NT2/D1 (cell line): ENCODE results near the gene SRBD1.

ENCODE experiments used
- SUZ12 ChIP-seq: IDR thresholded peaks from 2 replicates; pipeline ENCODE4 v1.6.1; 2011; ENCODE audit not compliant: insufficient read length, insufficient read depth; ENCODE audit errors: extremely low read depth
- YY1 ChIP-seq: IDR thresholded peaks from 2 replicates; pipeline ENCODE4 v1.6.1; 2011; ENCODE audit not compliant: insufficient read length, insufficient read depth
- ZNF274 ChIP-seq: IDR thresholded peaks from 2 replicates; pipeline ENCODE4 v1.6.1; 2011; ENCODE audit warnings: mild to moderate bottlenecking, low read depth, low read length

DNA sequence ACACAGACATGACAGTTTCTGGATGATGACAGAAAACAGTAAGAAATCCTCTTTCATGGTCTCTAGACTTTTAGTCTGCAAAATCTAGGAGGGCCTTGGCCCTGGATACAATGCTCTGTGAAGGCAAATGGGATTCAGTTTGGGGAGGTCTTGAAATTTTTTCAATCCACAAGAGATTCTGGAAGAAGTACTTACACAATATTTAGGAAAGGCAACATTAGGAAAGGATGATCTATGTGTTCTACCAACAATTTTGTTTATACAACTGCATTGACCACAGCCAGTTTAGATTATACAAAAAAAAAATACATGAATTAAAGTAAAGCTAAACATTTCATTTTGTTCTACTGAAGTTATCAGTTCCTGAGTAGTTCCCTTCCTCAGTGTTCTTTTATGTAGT is 208.0 kb downstream of the SRBD1 start:
- TF ChIP-seq YY1 = no peak
- TF ChIP-seq SUZ12 = no peak
- TF ChIP-seq ZNF274 = no peak
